Panc1 (cell line): ENCODE data around the gene EVX2. TPM values are rescaled to one million over a fixed set of nuclear protein-coding genes. Genes with fewer than 3 reads are reported as not detected.

ENCODE experiments used
- ATAC-seq: fragments of 200-7000 bp; cut with Tn5 transposase; 2 replicates; pipeline ENCODE4 v1.9.1; 2020; ENCODE audit warnings: mild to moderate bottlenecking, moderate library complexity
- BruUV-seq: library from RNA; stranded (reverse); fragments of 400-500 nt; replicated peaks from 2 replicates; lab custom pipeline; 2021; lab: Mats Ljungman, UMichigan
- CTCF ChIA-PET: fragments of 300-600 bp; sonication (Branson Sonifier 250); formaldehyde crosslinking; loops from one replicate; lab custom pipeline; 2022; ENCODE audit warnings: antibody characterized with exemption; lab: Charles Lee
- POLR2A ChIA-PET: fragments of 300-600 bp; sonication (Branson Sonifier 250); formaldehyde crosslinking; loops from one replicate; lab custom pipeline; 2022; ENCODE audit warnings: antibody characterized with exemption; lab: Charles Lee
- DNase-seq: peaks from one replicate; pipeline ENCODE4 v3.0.0-alpha.2; 2010; ENCODE audit warnings: low read depth, low spot score
- H3K27ac ChIP-seq: 2 replicates; pipeline ENCODE4 v1.5.1; 2011; ENCODE audit warnings: mild to moderate bottlenecking, low read length, inconsistent platforms
- H3K27me3 ChIP-seq: fragments of 200-500 bp; sonication (Bioruptor generic); 2 replicates; pipeline ENCODE4 v1.6.0; 2014; ENCODE audit warnings: low read length, inconsistent platforms; ENCODE audit not compliant: control insufficient read depth, insufficient read depth
- H3K36me3 ChIP-seq: fragments of 200-500 bp; sonication (Bioruptor generic); 2 replicates; pipeline ENCODE4 v1.5.1; 2014; ENCODE audit warnings: inconsistent platforms, mild to moderate bottlenecking, low read length, moderate library complexity; ENCODE audit not compliant: control insufficient read depth, insufficient read depth
- H3K4me1 ChIP-seq: 2 replicates; pipeline ENCODE4 v1.5.1; 2011; ENCODE audit warnings: inconsistent platforms, mild to moderate bottlenecking, low read length, moderate library complexity; ENCODE audit not compliant: control insufficient read depth, insufficient read depth
- H3K4me3 ChIP-seq, 2 experiments: 2 replicates each; pipeline ENCODE4 v1.5.1; 2011 to 2012; ENCODE audit warnings: low read depth in 2 of 2, low read length in 2 of 2, mild to moderate bottlenecking in 2 of 2, inconsistent platforms in 1 of 2, moderate library complexity in 1 of 2
- H3K9me3 ChIP-seq: fragments of 200-500 bp; sonication (Bioruptor generic); 2 replicates; pipeline ENCODE4 v1.5.1; 2014; ENCODE audit warnings: low read depth, mild to moderate bottlenecking, inconsistent platforms, low read length, moderate library complexity; ENCODE audit not compliant: control insufficient read depth, insufficient read depth
- CTCF ChIP-seq: fragments of 450-650 bp; IDR thresholded peaks from 2 replicates; pipeline ENCODE4 v1.5.1; 2017; ENCODE audit warnings: mild to moderate bottlenecking
- POLR2AphosphoS5 ChIP-seq: IDR thresholded peaks from 2 replicates; pipeline ENCODE4 v1.6.1; 2012; ENCODE audit warnings: mild to moderate bottlenecking, low read depth, low read length, moderate library complexity
- REST ChIP-seq, 2 experiments: IDR thresholded peaks; 2 replicates each; pipeline ENCODE4 v1.6.1; 2011 to 2012; ENCODE audit warnings: low read depth in 2 of 2, control low read depth in 1 of 2, low read length in 1 of 2, mild to moderate bottlenecking in 1 of 2, moderate library complexity in 1 of 2; ENCODE audit not compliant: insufficient read depth in 1 of 2
- SIN3A ChIP-seq: IDR thresholded peaks from 2 replicates; pipeline ENCODE4 v1.6.1; 2012; ENCODE audit warnings: low read depth, mild to moderate bottlenecking, low read length, moderate library complexity, borderline replicate concordance; ENCODE audit not compliant: insufficient read depth
- TCF7L2 ChIP-seq: IDR thresholded peaks from 2 replicates; pipeline ENCODE4 v1.6.1; 2011; ENCODE audit warnings: mild to moderate bottlenecking, low read depth, low read length, inconsistent platforms
- in situ Hi-C: cut with HindIII; loops from 2 replicates; pipeline ENCODE4 v1.10.0; 2016; ENCODE audit warnings: low sequenced_read_pairs, low pct_unique_long_range_greater_than_20kb
- intact Hi-C: fragments of 100-400 bp; cut with micrococcal nuclease; formaldehyde crosslinking; loops from one replicate; pipeline ENCODE4 v1.10.0; 2022; ENCODE audit not compliant: unreplicated experiment
- total RNA-seq: library from RNA; stranded (reverse); gene quantifications from one replicate; pipeline ENCODE4 v1.2.1, GENCODE V29; 2021; ENCODE audit not compliant: unreplicated experiment

Gene EVX2
- total RNA-seq, 1 experiment from 2014 or later = not detected

GRCh38 chr2:176122052-176122682, 38.4 kb upstream of the EVX2 start:
- DNase-seq (no peak), ATAC-seq (no peak)
- intact Hi-C loops = loop anchor here (10.0 kb wide), 1 partner anchor 693 kb away; no protein-coding TSS in a partner anchor
- Histone ChIP-seq H3K9me3 (no peaks in the 10 kb centered on the region), H3K4me1 (peaks cover 5% of the 10 kb centered on the region), H3K27ac (no peak overlapping the region), H3K27me3 (no peaks in the 10 kb centered on the region), H3K36me3 (no peaks in the 10 kb centered on the region), H3K4me3 (peak overlapping the region in 1 of 2 experiments; percentile 33; a peak in 1 of 4 replicates)
- TF ChIP-seq TCF7L2 = no peak
- TF ChIP-seq POLR2AphosphoS5 = no peak
- TF ChIP-seq CTCF = no peak
- no peak for TF ChIP-seq SIN3A
- TF ChIP-seq REST (IDR thresholded peaks at IDR 0.05; ENCODE audit: insufficient read depth in 1 of 2, low read depth in 2 of 2, low read length in 1 of 2) = no peak
- BruUV-seq = no TSS peak
- POLR2A ChIA-PET = no interaction called here
- in situ Hi-C loops = no loop called here
- CTCF ChIA-PET = no interaction called here

- H3K9me3 ChIP-seq = no peaks in the 10 kb centered on the region
- no peak for DNase-seq
- ChIA-PET CTCF (interaction anchor here (1.0 to 1.1 kb wide), 2 partner anchors 10 to 531 kb away, joined by 4 to 5 read pairs; no protein-coding TSS in a partner anchor), POLR2A (no interaction called here)
- no peaks in the 10 kb centered on the region for H3K36me3 ChIP-seq
- H3K4me3 ChIP-seq = no peak overlapping the region
- ATAC-seq = no peak
- H3K27ac ChIP-seq = no peak overlapping the region
- in situ Hi-C loops = no loop called here
- H3K27me3 ChIP-seq = no peaks in the 10 kb centered on the region
- H3K4me1 ChIP-seq = no peaks in the 10 kb centered on the region
- no TSS peak for BruUV-seq
- intact Hi-C loops = loop anchor here (10.0 kb wide), 1 partner anchor 693 kb away; no protein-coding TSS in a partner anchor
- no peak for TF ChIP-seq CTCF
- no peak for TF ChIP-seq POLR2AphosphoS5
- no peak for TF ChIP-seq REST (IDR thresholded peaks at IDR 0.05; ENCODE audit: insufficient read depth in 1 of 2, low read depth in 2 of 2, low read length in 1 of 2)
- no peak for TF ChIP-seq TCF7L2
- TF ChIP-seq SIN3A = no peak
Measured at GRCh38 chr2:176121190-176122051, 37.7 kb upstream of the EVX2 start.
